ENCODE results near the gene SLC10A7. TPM values are rescaled to one million over a fixed set of nuclear protein-coding genes. Genes with fewer than 3 reads are reported as not detected.

The SLC10A7 gene
- total and polyA plus RNA-seq, 8 donors: 1.8 to 36.0 (median 10.4) TPM

DNA sequence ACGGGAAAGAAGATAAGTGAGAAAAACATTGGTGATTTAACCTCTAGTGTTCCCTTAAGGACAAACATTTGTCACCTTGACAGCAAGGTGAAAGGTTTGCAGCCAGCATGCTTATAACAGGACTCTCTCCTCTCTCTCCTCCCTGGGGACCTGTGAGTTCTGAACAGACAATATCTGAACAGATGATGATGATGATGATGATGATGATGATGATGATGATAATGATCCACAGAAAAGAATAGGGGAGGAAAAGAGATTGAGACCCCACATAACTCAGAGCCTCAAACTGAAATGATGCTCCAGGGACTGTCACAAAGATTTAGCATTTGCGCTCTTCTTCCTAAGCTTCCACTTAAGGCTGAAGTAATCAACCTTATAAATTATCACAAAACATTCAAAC is 103.9 kb downstream of the SLC10A7 start:
- 49 to 68% (median 58%) methylated on average over 2 of the region's 2 CpGs for WGBS, 5 donors
- Histone ChIP-seq H3K4me3 (no peak overlapping the region), H3K9me3 (no peaks in the 10 kb centered on the region), H3K4me1 (peaks cover 0 to 10% (median 0%) of the 10 kb centered on the region in 4 donors), H3K27me3 (no peaks in the 10 kb centered on the region), H3K36me3 (no peaks in the 10 kb centered on the region), H3K27ac (no peak overlapping the region)
- intact Hi-C loops (cut with DNase I; ENCODE audit: low total_unique reads): no loop called here
- no peak for TF ChIP-seq EP300 (IDR thresholded peaks at IDR 0.05)
- no peak for TF ChIP-seq CTCF (IDR thresholded peaks at IDR 0.05)
- TF ChIP-seq POLR2A (IDR thresholded peaks at IDR 0.05): no peak
- no peak for TF ChIP-seq POLR2AphosphoS5 (IDR thresholded peaks at IDR 0.05)
- DNase-seq: peak in 1 of 2 donors; percentile 16

- Histone ChIP-seq H3K4me3 (no peak overlapping the region), H3K27ac (no peak overlapping the region), H3K4me1 (peaks cover 0 to 10% (median 0%) of the 10 kb centered on the region in 4 donors), H3K36me3 (no peaks in the 10 kb centered on the region), H3K9me3 (no peaks in the 10 kb centered on the region), H3K27me3 (no peaks in the 10 kb centered on the region)
- no peak for TF ChIP-seq EP300 (IDR thresholded peaks at IDR 0.05)
- no peak for TF ChIP-seq POLR2A (IDR thresholded peaks at IDR 0.05)
- TF ChIP-seq POLR2AphosphoS5 (IDR thresholded peaks at IDR 0.05): no peak
- TF ChIP-seq CTCF (IDR thresholded peaks at IDR 0.05): no peak
- DNase-seq: no peak
- intact Hi-C loops (cut with DNase I; ENCODE audit: low total_unique reads): no loop called here
- 29 to 63% (median 57%) methylated on average over 1 of the region's 1 CpG for WGBS, 5 donors
Measured at GRCh38 chr4:146415829-146416228, 105.9 kb downstream of the SLC10A7 start.

GRCh38 chr4:146407669-146408084 is 114.1 kb downstream of the SLC10A7 start:
- Histone ChIP-seq H3K36me3 (no peaks in the 10 kb centered on the region), H3K27ac (peak overlapping the region in 1 of 5 donors; percentile 37), H3K9me3 (no peaks in the 10 kb centered on the region), H3K27me3 (no peaks in the 10 kb centered on the region), H3K4me3 (no peak overlapping the region), H3K4me1 (peaks cover 0 to 29% (median 0%) of the 10 kb centered on the region in 4 donors)
- WGBS, 5 donors: 21 to 41% (median 27%) methylated on average over 4 of the region's 4 CpGs
- intact Hi-C loops (cut with DNase I; ENCODE audit: low total_unique reads): no loop called here
- peak in 1 of 3 donors; percentile 15 for TF ChIP-seq POLR2AphosphoS5 (IDR thresholded peaks at IDR 0.05)
- no peak for TF ChIP-seq POLR2A (IDR thresholded peaks at IDR 0.05)
- DNase-seq: peak in 1 of 2 donors; percentile 24

DNA sequence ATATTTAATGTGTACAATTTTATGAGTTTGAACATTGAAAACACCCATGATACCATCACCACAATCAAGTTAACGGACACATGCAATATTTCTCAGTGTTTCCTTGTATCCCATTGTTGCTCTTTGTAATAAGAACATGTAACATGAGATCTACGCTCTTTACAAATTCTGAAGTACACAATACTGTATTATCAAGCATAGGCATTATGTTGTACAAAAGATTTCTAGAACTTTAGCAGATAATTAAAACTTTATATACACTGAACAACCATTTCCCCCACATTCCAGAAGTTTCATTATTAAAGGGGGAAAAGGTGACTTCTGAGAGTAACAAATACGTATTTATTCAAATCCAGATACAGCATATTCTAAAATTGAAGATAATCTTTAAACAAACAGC is 114.5 kb downstream of the SLC10A7 start:
- Histone ChIP-seq H3K4me3 (no peak overlapping the region), H3K4me1 (peaks cover 0 to 29% (median 0%) of the 10 kb centered on the region in 4 donors), H3K27ac (peak overlapping the region in 2 of 5 donors; percentile 6 to 37), H3K27me3 (no peaks in the 10 kb centered on the region), H3K36me3 (no peaks in the 10 kb centered on the region), H3K9me3 (no peaks in the 10 kb centered on the region)
- TF ChIP-seq CTCF (IDR thresholded peaks at IDR 0.05): no peak
- TF ChIP-seq POLR2AphosphoS5 (IDR thresholded peaks at IDR 0.05): no peak
- TF ChIP-seq EP300 (IDR thresholded peaks at IDR 0.05): no peak
- no peak for TF ChIP-seq POLR2A (IDR thresholded peaks at IDR 0.05)
- WGBS, 5 donors: 38 to 61% (median 50%) methylated on average over 3 of the region's 3 CpGs
- intact Hi-C loops (cut with DNase I; ENCODE audit: low total_unique reads): no loop called here
- DNase-seq: no peak

DNA sequence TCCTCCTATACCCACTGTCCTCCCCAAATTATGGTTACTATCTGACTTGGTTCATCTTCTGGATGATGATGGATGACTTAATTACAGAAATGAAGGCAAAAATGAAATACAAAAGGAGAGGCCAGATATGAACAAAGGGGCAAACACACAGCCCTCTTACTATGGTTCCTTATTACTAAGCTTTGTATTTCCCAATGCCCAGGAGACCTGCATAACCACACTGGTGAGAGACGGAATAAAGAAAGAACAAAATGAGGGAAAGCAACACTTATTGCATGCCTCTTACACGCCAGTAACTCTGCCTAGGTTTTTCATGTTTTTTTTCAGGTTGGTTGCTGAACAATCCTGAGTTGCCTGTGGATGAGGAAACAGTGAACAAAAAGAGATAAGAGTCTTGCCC is 120.5 kb downstream of the SLC10A7 start:
- H3K36me3 ChIP-seq: no peaks in the 10 kb centered on the region
- no peak overlapping the region for H3K4me3 ChIP-seq
- TF ChIP-seq CTCF (IDR thresholded peaks at IDR 0.05): no peak
- TF ChIP-seq POLR2AphosphoS5 (IDR thresholded peaks at IDR 0.05): no peak
- no peak for TF ChIP-seq EP300 (IDR thresholded peaks at IDR 0.05)
- TF ChIP-seq POLR2A (IDR thresholded peaks at IDR 0.05): no peak
- H3K9me3 ChIP-seq: no peaks in the 10 kb centered on the region
- intact Hi-C loops (cut with DNase I; ENCODE audit: low total_unique reads): no loop called here
- peaks cover 0 to 15% (median 3%) of the 10 kb centered on the region in 4 donors for H3K4me1 ChIP-seq
- no peak for DNase-seq
- 91 to 96% (median 93%) methylated on average over 2 of the region's 2 CpGs for WGBS, 5 donors
- H3K27me3 ChIP-seq: no peaks in the 10 kb centered on the region
- no peak overlapping the region for H3K27ac ChIP-seq
